BE2C (cell line): ENCODE data around the gene POU2F3.

Experiments used
- DNase-seq: peaks from one replicate; pipeline ENCODE4 v3.0.0-alpha.2; 2020
- H3K27me3 ChIP-seq: fragments of 250-450 bp; sonication (Bioruptor Pico); 2 replicates; pipeline ENCODE4 v1.5.1; 2020; ENCODE audit warnings: mild to moderate bottlenecking
- H3K36me3 ChIP-seq: fragments of 250-450 bp; sonication (Bioruptor Pico); 2 replicates; pipeline ENCODE4 v1.5.1; 2020; ENCODE audit warnings: mild to moderate bottlenecking
- H3K4me1 ChIP-seq: fragments of 250-450 bp; sonication (Bioruptor Pico); 2 replicates; pipeline ENCODE4 v1.5.1; 2020
- H3K4me3 ChIP-seq: 2 replicates; pipeline ENCODE4 v1.5.1; 2011; ENCODE audit warnings: low read depth, low read length
- H3K9me3 ChIP-seq: fragments of 250-450 bp; sonication (Bioruptor Pico); 2 replicates; pipeline ENCODE4 v1.5.1; 2020
- CTCF ChIP-seq: IDR thresholded peaks from 2 replicates; pipeline ENCODE4 v1.5.1; 2012; ENCODE audit warnings: mild to moderate bottlenecking, low read depth, low read length

POU2F3 gene

DNA sequence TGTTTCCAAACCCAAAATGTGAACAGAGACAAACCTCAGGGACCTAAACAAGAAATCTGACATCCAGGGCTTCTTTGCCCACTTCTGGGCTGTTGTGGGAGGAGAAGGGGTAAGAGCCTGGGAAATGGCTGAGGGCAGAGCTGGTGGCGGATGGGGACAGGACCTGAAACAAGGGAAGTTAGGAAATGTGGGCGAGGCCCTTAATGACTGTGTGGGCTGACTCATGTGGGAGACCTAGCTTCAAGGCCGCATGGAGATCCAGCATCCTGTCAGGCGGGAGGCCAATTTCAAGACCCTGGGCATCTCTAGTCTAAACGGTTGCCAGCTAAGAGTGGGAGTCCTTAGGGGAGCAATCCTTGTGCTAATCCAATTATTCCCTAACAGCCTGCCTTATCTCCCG is 31.2 kb upstream of the POU2F3 start:
- Histone ChIP-seq H3K36me3 (no peaks in the 10 kb centered on the region), H3K4me3 (no peak overlapping the region), H3K9me3 (no peaks in the 10 kb centered on the region), H3K4me1 (peaks cover 12% of the 10 kb centered on the region), H3K27me3 (no peaks in the 10 kb centered on the region)
- TF ChIP-seq CTCF = no peak
- no peak for DNase-seq

DNA sequence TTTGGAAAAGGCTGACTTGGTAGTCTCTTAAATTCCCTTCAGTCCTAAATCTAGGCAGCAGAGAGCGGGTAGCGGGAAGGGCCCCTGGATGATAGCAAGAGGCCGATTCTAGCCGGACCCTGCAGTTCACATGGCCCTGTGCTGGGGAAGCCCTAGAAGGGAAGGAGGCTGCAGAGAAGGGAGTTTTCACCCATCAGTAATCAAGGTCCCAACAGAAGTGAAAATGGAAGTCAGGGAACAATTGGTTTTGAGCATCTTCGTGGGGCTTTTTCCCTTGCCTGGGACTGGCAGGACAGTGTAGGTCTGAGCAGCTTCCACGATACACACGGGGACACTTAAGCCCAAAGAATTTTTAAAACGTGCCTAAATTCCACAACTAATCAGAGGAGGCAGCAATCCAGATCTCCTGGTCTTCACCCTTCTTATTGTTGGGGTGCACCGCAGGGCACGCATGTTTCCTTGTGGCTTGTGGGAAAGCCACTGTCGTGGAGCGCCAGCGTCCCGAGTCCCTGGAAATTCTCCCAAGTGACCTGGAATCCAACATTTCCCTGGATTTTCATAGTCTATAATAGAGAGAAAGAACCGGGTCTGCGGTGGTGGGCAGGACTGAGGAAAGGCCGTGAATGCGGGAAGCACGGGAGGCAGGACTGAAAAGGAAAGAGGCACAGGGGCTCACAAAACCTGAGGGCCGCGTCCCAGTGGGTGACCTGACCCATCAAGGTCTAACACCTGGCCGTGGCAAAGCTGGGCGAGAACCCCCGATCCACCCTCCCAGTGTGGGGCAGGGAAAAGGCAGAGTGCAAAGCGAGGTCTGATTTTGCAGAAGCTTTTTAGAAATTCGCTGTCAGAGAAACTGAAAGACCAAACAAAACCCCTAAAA is 30.0 kb upstream of the POU2F3 start:
- no peaks in the 10 kb centered on the region for H3K36me3 ChIP-seq
- no peaks in the 10 kb centered on the region for H3K9me3 ChIP-seq
- peak overlapping the region; percentile 77 for H3K4me3 ChIP-seq
- H3K27me3 ChIP-seq = no peaks in the 10 kb centered on the region
- DNase-seq = no peak
- H3K4me1 ChIP-seq = peaks cover 12% of the 10 kb centered on the region
- no peak for TF ChIP-seq CTCF

DNA sequence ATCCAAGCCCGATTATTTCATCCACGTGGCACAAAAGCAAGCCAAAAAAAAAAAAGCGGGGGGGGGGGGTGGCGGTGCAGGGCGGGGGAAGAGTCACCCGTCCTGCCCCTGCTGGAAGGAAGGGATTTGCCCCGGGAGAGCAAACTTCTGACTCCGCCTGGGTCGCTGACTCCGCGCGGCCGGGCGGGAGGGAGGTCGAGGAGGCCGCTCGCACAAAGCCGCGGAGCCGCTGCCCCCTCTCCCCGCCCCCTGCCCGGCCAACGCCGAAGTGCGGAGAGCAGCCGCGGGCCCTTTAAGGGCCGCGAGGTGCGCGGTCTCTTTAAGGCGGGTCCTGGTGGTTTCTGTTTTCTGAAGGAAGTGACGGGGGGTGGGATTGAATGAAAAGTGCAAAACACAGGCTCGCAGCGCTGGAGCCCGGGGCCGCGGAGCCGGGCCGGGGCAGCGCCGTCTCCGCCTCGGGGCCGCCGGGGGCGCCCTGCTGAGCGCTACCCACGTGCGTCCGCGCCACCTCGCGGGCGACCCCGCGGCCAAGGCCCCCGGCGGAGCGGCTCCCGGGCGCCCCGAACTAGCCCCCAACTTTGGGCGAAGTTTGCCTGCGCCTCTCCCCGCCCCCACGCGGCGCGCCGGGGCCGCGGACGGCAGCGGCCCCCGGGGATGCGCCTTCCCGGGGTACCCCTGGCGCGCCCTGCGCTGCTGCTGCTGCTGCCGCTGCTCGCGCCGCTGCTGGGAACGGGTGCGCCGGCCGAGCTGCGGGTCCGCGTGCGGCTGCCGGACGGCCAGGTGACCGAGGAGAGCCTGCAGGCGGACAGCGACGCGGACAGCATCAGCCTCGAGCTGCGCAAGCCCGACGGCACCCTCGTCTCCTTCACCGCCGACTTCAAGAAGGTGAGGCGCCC is 29.1 kb upstream of the POU2F3 start, which contains the start of gene OAF:
Gene OAF, plus strand, starts transcription at position 407 of the 896 bp plus-strand sequence. Its CDS starts 248 bp downstream, at position 655.
- Histone ChIP-seq H3K27me3 (no peaks in the 10 kb centered on the region), H3K4me3 (peak within 1 kb of the TSS; percentile 77), H3K9me3 (no peaks in the 10 kb centered on the region), H3K4me1 (peaks cover 12% of the 10 kb centered on the region), H3K36me3 (no peaks in the 10 kb centered on the region)
- TF ChIP-seq CTCF = no peak
- DNase-seq = peak; percentile 84

DNA sequence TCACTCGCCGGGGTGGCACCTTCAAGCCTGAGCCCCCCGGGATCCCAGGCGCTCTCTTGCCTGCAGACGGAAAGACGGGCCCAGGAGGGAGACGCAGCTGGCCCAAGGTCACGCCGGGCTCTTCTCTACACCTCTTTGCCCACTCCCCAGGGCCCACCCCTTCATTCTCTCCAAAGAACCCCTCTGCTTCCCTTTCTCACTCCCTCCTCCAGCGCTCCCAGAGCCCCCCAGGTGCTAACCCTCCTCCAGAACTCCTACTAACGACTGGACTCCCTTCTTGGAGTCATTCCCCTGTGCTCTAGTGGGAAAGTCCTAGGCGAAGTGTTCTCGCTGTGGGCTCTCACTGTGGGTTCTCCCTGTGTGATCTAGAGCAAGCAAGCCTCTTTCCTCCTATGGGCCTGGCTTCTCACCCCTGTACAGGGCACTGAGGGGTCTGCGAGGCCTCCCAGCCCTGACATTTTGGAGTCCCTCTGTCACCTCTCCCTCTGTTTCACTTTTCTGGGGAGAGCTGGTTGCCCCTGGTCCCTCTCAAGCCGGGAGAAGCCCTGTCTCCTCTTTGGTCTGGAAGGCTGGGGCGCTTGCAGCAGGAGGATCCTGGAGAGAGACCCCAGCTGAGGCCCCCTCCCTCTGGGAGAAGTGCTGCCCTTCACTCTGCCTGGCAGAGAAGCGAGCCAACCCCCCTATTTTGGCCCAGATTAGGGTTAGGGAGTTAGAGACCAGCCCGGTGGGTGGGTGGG is 28.2 kb upstream of the POU2F3 start:
- Histone ChIP-seq H3K4me1 (peaks cover 19% of the 10 kb centered on the region), H3K9me3 (no peaks in the 10 kb centered on the region), H3K27me3 (no peaks in the 10 kb centered on the region), H3K36me3 (no peaks in the 10 kb centered on the region), H3K4me3 (peak overlapping the region; percentile 77)
- no peak for DNase-seq
- no peak for TF ChIP-seq CTCF

- peaks cover 23% of the 10 kb centered on the region for H3K4me1 ChIP-seq
- TF ChIP-seq CTCF = no peak
- no peaks in the 10 kb centered on the region for H3K36me3 ChIP-seq
- H3K4me3 ChIP-seq = peak overlapping the region; percentile 77
- no peaks in the 10 kb centered on the region for H3K27me3 ChIP-seq
- no peaks in the 10 kb centered on the region for H3K9me3 ChIP-seq
- no peak for DNase-seq
Observed at GRCh38 chr11:120212259-120212878, 27.6 kb upstream of the POU2F3 start.
